Measurements from ENCODE around the gene PPP2R2C. TPM values are rescaled to one million over a fixed set of nuclear protein-coding genes. Genes with fewer than 3 reads are reported as not detected.

Gene PPP2R2C
- total RNA-seq, 2 experiments from 2014 or later, result not detected

- ChIA-PET CTCF (no interaction called here), POLR2A (no interaction called here)
Observed at GRCh38 chr4:6386091-6386490, 86.3 kb downstream of the PPP2R2C start.

- ChIA-PET CTCF (no interaction called here), POLR2A (no interaction called here)
Observed at GRCh38 chr4:6385288-6385687, 87.1 kb downstream of the PPP2R2C start.

GRCh38 chr4:6384541-6384940 lies 87.9 kb downstream of the PPP2R2C start:
- ChIA-PET POLR2A (no interaction called here), CTCF (no interaction called here)

GRCh38 chr4:6383929-6384328 lies 88.5 kb downstream of the PPP2R2C start:
- ChIA-PET POLR2A (no interaction called here), CTCF (no interaction called here)

- POLR2A ChIA-PET, result no interaction called here
- CTCF ChIA-PET, result no interaction called here
Observed at GRCh38 chr4:6383009-6383404, 89.4 kb downstream of the PPP2R2C start.

- ChIA-PET CTCF (interaction anchor here (0.5 kb wide), 1 partner anchor 9 kb away, joined by 3 read pairs; no protein-coding TSS in a partner anchor), POLR2A (no interaction called here)
Observed at GRCh38 chr4:6381571-6382123, 90.8 kb downstream of the PPP2R2C start.

- ChIA-PET CTCF (interaction anchor here (1.2 kb wide), 1 partner anchor 10 kb away, joined by 3 read pairs; no protein-coding TSS in a partner anchor), POLR2A (no interaction called here)
Observed at GRCh38 chr4:6380746-6381410, 91.5 kb downstream of the PPP2R2C start.

GRCh38 chr4:6379767-6380745 lies 92.4 kb downstream of the PPP2R2C start:
- CTCF ChIA-PET, result interaction anchor here (1.2 to 1.5 kb wide), 2 partner anchors 9 kb away, joined by 3 read pairs; no protein-coding TSS in a partner anchor

GRCh38 chr4:6378493-6379445 lies 93.6 kb downstream of the PPP2R2C start:
- POLR2A ChIA-PET, result no interaction called here
- CTCF ChIA-PET, result interaction anchor here (1.5 kb wide), 1 partner anchor 10 kb away, joined by 3 read pairs; no protein-coding TSS in a partner anchor

More at GRCh38 chr4:6379767-6380745, 92.4 kb downstream of the PPP2R2C start:
- POLR2A ChIA-PET, result no interaction called here

- CTCF ChIA-PET, result no interaction called here
- POLR2A ChIA-PET, result no interaction called here
Observed at GRCh38 chr4:6377626-6378492, 94.6 kb downstream of the PPP2R2C start.

- ChIA-PET POLR2A (no interaction called here), CTCF (no interaction called here)
Observed at GRCh38 chr4:6375620-6376295, 96.7 kb downstream of the PPP2R2C start.

- CTCF ChIA-PET, result no interaction called here
Observed at GRCh38 chr4:6374575-6374974, 97.8 kb downstream of the PPP2R2C start.

GRCh38 chr4:6373541-6374410 lies 98.6 kb downstream of the PPP2R2C start:
- POLR2A ChIA-PET, result no interaction called here

More at GRCh38 chr4:6374575-6374974, 97.8 kb downstream of the PPP2R2C start:
- POLR2A ChIA-PET, result no interaction called here

GRCh38 chr4:6372649-6373525 lies 99.5 kb downstream of the PPP2R2C start:
- ChIA-PET CTCF (interaction anchor here (0.6 to 1.2 kb wide), 3 partner anchors 9 to 41 kb away, joined by 3 read pairs; no protein-coding TSS in a partner anchor), POLR2A (no interaction called here)

More at GRCh38 chr4:6373541-6374410, 98.6 kb downstream of the PPP2R2C start:
- CTCF ChIA-PET, result interaction anchor here (0.9 to 1.2 kb wide), 2 partner anchors 8 to 42 kb away, joined by 3 read pairs; no protein-coding TSS in a partner anchor

GRCh38 chr4:6371812-6372211 lies 100.6 kb downstream of the PPP2R2C start:
- ChIA-PET CTCF (no interaction called here), POLR2A (no interaction called here)

- CTCF ChIA-PET, result interaction anchor here (0.9 kb wide), 1 partner anchor 9 kb away, joined by 3 read pairs; no protein-coding TSS in a partner anchor
- POLR2A ChIA-PET, result no interaction called here
Observed at GRCh38 chr4:6371271-6371670, 101.1 kb downstream of the PPP2R2C start.
